Heart left ventricle (tissue), 16 donors: ENCODE measurements around the gene LHX6. TPM values are rescaled to one million over a fixed set of nuclear protein-coding genes. Genes with fewer than 3 reads are reported as not detected.

ENCODE experiments used
- ATAC-seq, 4 donors: fragments of 200-7000 bp; cut with Tn5 transposase; one replicate each; pipeline ENCODE4 v1.9.1; 2020 to 2022; ENCODE audit warnings: moderate library complexity in 4 of 4, mild to moderate bottlenecking in 3 of 4, moderate number of reproducible peaks in 1 of 4
- DNase-seq, 5 donors: peaks; one replicate each; pipeline ENCODE4 v3.0.0-alpha.2; 2020
- H3K27ac ChIP-seq, 12 donors: fragments of 200-600 bp; sonication (generic) in 4 of 12; one replicate each; pipeline versions ENCODE4 v1.5.0 to v1.8.0; 2016 to 2022; ENCODE audit warnings: mild to moderate bottlenecking in 2 of 12
- H3K27me3 ChIP-seq, 9 donors: fragments of 200-600 bp; sonication (generic) in 2 of 9; one replicate each; pipeline versions ENCODE4 v1.5.1 to v1.8.0; 2016 to 2022; ENCODE audit warnings: mild to moderate bottlenecking in 3 of 9
- H3K36me3 ChIP-seq, 9 donors: fragments of 200-600 bp; sonication (generic) in 2 of 9; one replicate each; pipeline versions ENCODE4 v1.5.0 to v1.8.0; 2018 to 2022; ENCODE audit warnings: mild to moderate bottlenecking in 2 of 9
- H3K4me1 ChIP-seq, 12 donors: fragments of 200-600 bp; sonication (generic) in 4 of 12; one replicate each; pipeline versions ENCODE4 v1.5.0 to v1.8.0; 2016 to 2022; ENCODE audit warnings: mild to moderate bottlenecking in 3 of 12
- H3K4me3 ChIP-seq, 12 donors: fragments of 200-600 bp; sonication (generic) in 4 of 12; one replicate each; pipeline versions ENCODE4 v1.5.0 to v1.8.0; 2017 to 2022; ENCODE audit warnings: mild to moderate bottlenecking in 9 of 12, moderate library complexity in 4 of 12
- H3K9me3 ChIP-seq, 12 donors: fragments of 200-600 bp; sonication (generic) in 4 of 12; one replicate each; pipeline versions ENCODE4 v1.5.0 to v1.8.0; 2016 to 2022; ENCODE audit warnings: mild to moderate bottlenecking in 1 of 12
- CTCF ChIP-seq, 12 donors: fragments of 200-600 bp; sonication (generic) in 4 of 12; IDR thresholded peaks; one replicate each; pipeline versions ENCODE4 v1.5.0 to v1.8.0; 2018 to 2022; ENCODE audit warnings: antibody characterized with exemption in 12 of 12, mild to moderate bottlenecking in 5 of 12
- POLR2A ChIP-seq, 2 donors: fragments of 450-650 bp; IDR thresholded peaks; one replicate each; pipeline ENCODE4 v1.6.1; 2017; ENCODE audit warnings: antibody characterized with exemption in 2 of 2, mild to moderate bottlenecking in 2 of 2, moderate library complexity in 2 of 2
- WGBS, 4 donors: extraction: QIAGEN DNeasy Blood & Tissue Kit in 2 of 4; methylation state at CpG; one replicate each; pipeline versions ENCODE4 v1.1.5 to v1.1.7; 2013 to 2018; 5-methylcytosine and 5-hydroxymethylcytosine counted together
- intact Hi-C, 10 donors: fragments of 100-400 bp; cut with DNase I; formaldehyde crosslinking; loops; one replicate each; pipeline versions ENCODE4 v1.11.1 to v1.14.2; 2022
- polyA plus RNA-seq, 2 donors: library from polyadenylated mRNA; stranded (reverse); fragments of 200-250 nt; gene quantifications; one replicate each; pipeline ENCODE4 v1.2.3, GENCODE V29; 2013
- total RNA-seq, 9 donors: library from RNA; depleted of rRNA in 2 of 9; stranded (reverse); fragments of >200 nt in 2 of 9; fragmentation: NEBNext Ultra II Directional in 3 of 9; extraction: Animal tissue kit (Norgen Biotek cat#: 25700) in 3 of 9; gene quantifications; one replicate each; pipeline versions ENCODE4 v1.1.0 to v1.2.4, GENCODE V29; 2016 to 2023
- donor health status: ischemic (EF 13 %, LVEDD 7.1; RV severe dilation, severe dysfunction).
- donor health status: healthy with polysubstance abuse.
- donor health status: DM: no; HTN: yes; CAD: no.
- donor health status: DM: no; HTN: no; CAD: no.
- donor health status: ischemic (EF 25% LVEDD 6.9; RV normal size, moderate dysfunction).
- donor health status: ischemic (EF 25% LVEDD 5.7; RV mildly dilated, moderate dysfunction).
- donor health status: healthy.
- donor health status: DM: yes; HTN: yes; CAD: no.
- donor health status: ischemic (EF 35%, LVEDD 5.7; RV mildly dilated, moderate dysfunction).
- donor health status: nonischemic (EF 11% LVEDD 7.7; RV severe dilation, severe dysfunction).
- donor health status: DM: yes; HTN: yes; CAD: no.
- donor health status: PGD.
- donor health status: ischemic (EF 29% LVEDD 5.4; RV normal size, mild dysfunction).
- donor health status: nonischemic (EF 23%, LVEDD 6.1; RV moderate dilation, normal function).

The LHX6 gene
- total and polyA plus RNA-seq, 11 donors: 2.9 to 11.2 (median 6.5) TPM

GRCh38 chr9:122232796-122233306, 4.1 kb upstream of the LHX6 start:
- Histone ChIP-seq H3K27me3 (peaks cover 7 to 47% (median 35%) of the 10 kb centered on the region in 9 donors), H3K9me3 (no peaks in the 10 kb centered on the region), H3K4me1 (peaks cover 0 to 13% (median 7%) of the 10 kb centered on the region in 12 donors), H3K36me3 (no peaks in the 10 kb centered on the region), H3K27ac (no peak overlapping the region), H3K4me3 (no peak overlapping the region)
- intact Hi-C loops: no loop called here
- 75 to 87% (median 82%) methylated on average over 6 of the region's 6 CpGs for WGBS, 4 donors
- DNase-seq (no peak), ATAC-seq (no peak)
- TF ChIP-seq CTCF (IDR thresholded peaks at IDR 0.05): no peak
- TF ChIP-seq POLR2A (IDR thresholded peaks at IDR 0.05): no peak

GRCh38 chr9:122229485-122229837, 704 bp upstream of the LHX6 start:
- WGBS, 4 donors: 47 to 59% (median 50%) methylated on average over 4 of the region's 4 CpGs
- no peak overlapping the region for H3K27ac ChIP-seq
- no peaks in the 10 kb centered on the region for H3K9me3 ChIP-seq
- DNase-seq: no peak
- TF ChIP-seq CTCF (IDR thresholded peaks at IDR 0.05): no peak
- TF ChIP-seq POLR2A (IDR thresholded peaks at IDR 0.05): no peak
- intact Hi-C loops: loop anchor here in 1 of 10 donors (5.0 to 10.0 kb wide), 2 partner anchors 105 to 118 kb away; no protein-coding TSS in a partner anchor
- no peaks in the 10 kb centered on the region for H3K36me3 ChIP-seq
- peaks cover 28 to 81% (median 67%) of the 10 kb centered on the region in 9 donors for H3K27me3 ChIP-seq
- H3K4me1 ChIP-seq: peaks cover 0 to 33% (median 18%) of the 10 kb centered on the region in 12 donors
- no peak overlapping the region for H3K4me3 ChIP-seq
- ATAC-seq: no peak

- no peak for ATAC-seq
- Histone ChIP-seq H3K27me3 (peaks cover 28 to 93% (median 75%) of the 10 kb centered on the region in 9 donors), H3K36me3 (no peaks in the 10 kb centered on the region), H3K4me1 (peaks cover 0 to 36% (median 19%) of the 10 kb centered on the region in 12 donors), H3K4me3 (peak overlapping the region; percentile 29 to 61 (median 52)), H3K9me3 (no peaks in the 10 kb centered on the region), H3K27ac (peak overlapping the region in 8 of 12 donors; percentile 10 to 57 (median 39))
- intact Hi-C loops: loop anchor here in 1 of 10 donors (5.0 to 10.0 kb wide), 2 partner anchors 103 to 119 kb away; no protein-coding TSS in a partner anchor
- DNase-seq: no peak
- TF ChIP-seq POLR2A (IDR thresholded peaks at IDR 0.05) (no peak), CTCF (IDR thresholded peaks at IDR 0.05) (no peak)
- WGBS, 4 donors: 0 to 3% (median 1%) methylated on average over 36 to 38 of the region's 38 CpGs
Observed at GRCh38 chr9:122228191-122228567, 578 bp downstream of the LHX6 start.

- intact Hi-C loops: loop anchor here in 1 of 10 donors (5.0 to 10.0 kb wide), 2 partner anchors 103 to 120 kb away; no protein-coding TSS in a partner anchor
- 5 to 9% (median 8%) methylated on average over 10 of the region's 10 CpGs for WGBS, 4 donors
- peaks cover 0 to 40% (median 21%) of the 10 kb centered on the region in 12 donors for H3K4me1 ChIP-seq
- H3K27me3 ChIP-seq: peaks cover 28 to 94% (median 81%) of the 10 kb centered on the region in 9 donors
- H3K36me3 ChIP-seq: no peaks in the 10 kb centered on the region
- DNase-seq (no peak), ATAC-seq (no peak)
- H3K27ac ChIP-seq: peak overlapping the region in 2 of 12 donors; percentile 18 to 32
- TF ChIP-seq CTCF (IDR thresholded peaks at IDR 0.05) (no peak), POLR2A (IDR thresholded peaks at IDR 0.05) (no peak)
- H3K9me3 ChIP-seq: no peaks in the 10 kb centered on the region
- peak overlapping the region; percentile 29 to 61 (median 52) for H3K4me3 ChIP-seq
Observed at GRCh38 chr9:122227575-122227900, 1.2 kb downstream of the LHX6 start.
